A549 (cell line): ENCODE data around the gene ECE1.

Experiments used
- CHD4 ChIP-seq: fragments of 200-600 bp; sonication (generic); IDR thresholded peaks from 2 replicates; pipeline ENCODE4 v1.6.1; 2016; ENCODE audit warnings: antibody characterized with exemption, mild to moderate bottlenecking, borderline replicate concordance
- CTCF ChIP-seq: fragments of >200 bp; sonication (Bioruptor Twin); formaldehyde crosslinking; IDR thresholded peaks from 3 replicates; pipeline ENCODE4 v1.5.1; 2016
- EP300 ChIP-seq, 2 experiments: fragments of >200 bp; sonication (Bioruptor Twin); formaldehyde crosslinking; IDR thresholded peaks; 2 replicates in 1 of 2; 3 replicates in 1 of 2; pipeline ENCODE4 v1.6.1; 2016 to 2017
- MAZ ChIP-seq: fragments of 150-350 bp; IDR thresholded peaks from 2 replicates; pipeline ENCODE4 v1.6.1; 2014; ENCODE audit warnings: antibody characterized with exemption, low read depth, low read length, borderline replicate concordance
- SMC3 ChIP-seq: fragments of >200 bp; sonication (Bioruptor Twin); formaldehyde crosslinking; IDR thresholded peaks from 3 replicates; pipeline ENCODE4 v1.6.1; 2018; ENCODE audit warnings: inconsistent platforms

DNA sequence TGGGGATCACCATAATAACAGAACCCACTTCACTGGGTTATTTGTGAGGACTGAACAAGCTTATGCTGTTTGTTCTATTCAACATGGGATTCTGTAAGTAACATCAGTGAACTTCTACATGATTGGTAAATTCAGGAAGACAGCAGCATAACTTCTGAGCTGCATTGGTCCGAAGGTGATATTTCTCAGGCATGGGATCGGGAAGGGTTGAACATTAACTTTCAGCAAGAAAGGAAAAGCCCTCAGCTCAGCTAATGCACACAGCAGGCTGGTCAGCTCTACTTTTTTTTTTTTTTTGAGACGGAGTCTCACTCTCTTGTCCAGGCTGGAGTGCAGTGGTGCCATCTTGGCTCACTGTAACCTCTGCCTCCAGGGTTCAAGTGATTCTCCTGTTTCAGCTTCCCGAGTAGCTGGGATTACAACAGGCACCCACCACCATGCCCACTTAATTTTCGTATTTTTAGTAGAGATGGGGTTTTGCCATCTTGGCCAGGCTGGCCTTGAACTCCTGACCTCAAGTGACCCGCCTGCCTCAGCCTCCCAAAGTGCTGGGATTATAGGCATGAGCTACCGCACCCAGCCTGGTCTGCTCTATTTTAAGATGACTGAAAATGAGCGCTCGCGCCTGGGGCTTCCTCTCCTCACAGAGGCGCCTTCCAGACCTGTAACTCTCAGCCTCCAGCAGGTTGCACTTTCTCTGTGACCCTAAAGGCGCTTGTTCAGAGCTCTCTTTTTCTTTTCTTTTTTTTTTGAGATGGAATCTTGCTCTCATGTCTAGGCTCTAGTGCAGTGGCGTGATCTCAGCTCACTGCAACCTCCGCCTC, 42.2 kb downstream of the ECE1 start:
- TF ChIP-seq MAZ (no peak), CTCF (no peak), CHD4 (no peak), SMC3 (no peak), EP300 (IDR thresholded peaks at IDR 0.05) (no peak)
